Fibroblast of mammary gland (primary cell): ENCODE data around the gene CDCA4.
A peak's percentile ranks its signal among the peaks of the same experiment; 100 is the strongest.

Source experiments
- DNase-seq: peaks from one replicate; pipeline ENCODE4 v3.0.0-alpha.2; 2010; ENCODE audit warnings: low read depth
- H3K4me3 ChIP-seq: 2 replicates; pipeline ENCODE4 v1.5.1; 2011; ENCODE audit warnings: low read depth, mild to moderate bottlenecking, low read length, moderate library complexity; ENCODE audit not compliant: control insufficient read depth
- CTCF ChIP-seq: conservative IDR thresholded peaks from 2 replicates; pipeline ENCODE4 v1.5.1; 2011; ENCODE audit warnings: low read depth, low read length, inconsistent platforms; ENCODE audit not compliant: control insufficient read depth, insufficient read depth

Gene CDCA4

GRCh38 chr14:104977681-104978653, 42.9 kb downstream of the CDCA4 start, which contains the start of gene AHNAK2:
Gene AHNAK2 (minus strand): TSS chr14:104978374. CDS start chr14:104978237, 137 bp downstream.
- H3K4me3 ChIP-seq = peak within 1 kb of the TSS; percentile 48
- no peak for TF ChIP-seq CTCF
- peak; percentile 68 for DNase-seq

- no peak for TF ChIP-seq CTCF
- no peak for DNase-seq
- peak overlapping the region; percentile 48 for H3K4me3 ChIP-seq
Measured at GRCh38 chr14:104977008-104977680, 43.7 kb downstream of the CDCA4 start.

GRCh38 chr14:104976198-104977007, 44.5 kb downstream of the CDCA4 start:
- peak; percentile 76 for DNase-seq
- no peak overlapping the region for H3K4me3 ChIP-seq
- TF ChIP-seq CTCF = peak; percentile 77

GRCh38 chr14:104975481-104976197, 45.2 kb downstream of the CDCA4 start:
- H3K4me3 ChIP-seq = no peak overlapping the region
- no peak for DNase-seq
- TF ChIP-seq CTCF = no peak

- DNase-seq = no peak
- H3K4me3 ChIP-seq = no peak overlapping the region
- TF ChIP-seq CTCF = no peak
Measured at GRCh38 chr14:104974665-104975390, 46.1 kb downstream of the CDCA4 start.
